H1 (cell line): Measurements from ENCODE around the gene CEACAM5. TPM values are rescaled to one million over a fixed set of nuclear protein-coding genes. Genes with fewer than 3 reads are reported as not detected.

Experiments
- CTCF ChIA-PET: fragments of 300-600 bp; sonication (Branson Sonifier 250); formaldehyde crosslinking; loops from one replicate; lab custom pipeline; 2021; ENCODE audit not compliant: partially characterized antibody; lab: Charles Lee
- POLR2A ChIA-PET: fragments of 300-600 bp; sonication (Branson Sonifier 250); formaldehyde crosslinking; loops from one replicate; lab custom pipeline; 2021; ENCODE audit warnings: inconsistent platforms; ENCODE audit not compliant: partially characterized antibody; lab: Charles Lee
- DNase-seq, 2 experiments: peaks; one replicate each; pipeline versions ENCODE4 v3.0.0 to v3.0.0-alpha.2; 2010 to 2022; ENCODE audit warnings: low spot score in 2 of 2, low read depth in 1 of 2, mixed read lengths in 1 of 2
- FAIRE-seq: peaks from 2 replicates; lab custom pipeline; 2011; peaks lifted over from hg19 to GRCh38; lab: Jason Lieb, UNC
- H2AFZ ChIP-seq: 2 replicates; pipeline ENCODE4 v1.8.1; 2012; ENCODE audit warnings: low read length, inconsistent platforms
- H2AK5ac ChIP-seq: 2 replicates; pipeline ENCODE4 v1.6.1; 2013; ENCODE audit warnings: low read depth, low read length
- H2BK120ac ChIP-seq: replicated peaks from 2 replicates; pipeline ENCODE3; 2013; ENCODE audit warnings: low read depth, low read length, inconsistent platforms
- H2BK12ac ChIP-seq: 2 replicates; pipeline ENCODE4 v1.6.1; 2013; ENCODE audit warnings: low read depth, low read length
- H2BK15ac ChIP-seq: 2 replicates; pipeline ENCODE4 v1.6.1; 2013; ENCODE audit warnings: low read length
- H2BK20ac ChIP-seq: 2 replicates; pipeline ENCODE4 v1.6.1; 2013; ENCODE audit warnings: low read length
- H2BK5ac ChIP-seq: 2 replicates; pipeline ENCODE4 v1.6.1; 2013; ENCODE audit warnings: low read depth, low read length
- H3K14ac ChIP-seq: 2 replicates; pipeline ENCODE4 v1.6.1; 2013; ENCODE audit warnings: inconsistent platforms; ENCODE audit not compliant: insufficient read length
- H3K18ac ChIP-seq: 2 replicates; pipeline ENCODE4 v1.6.1; 2013; ENCODE audit warnings: low read length; ENCODE audit errors: extremely low read depth
- H3K23ac ChIP-seq: 2 replicates; pipeline ENCODE4 v1.6.1; 2013; ENCODE audit warnings: inconsistent platforms; ENCODE audit not compliant: insufficient read length
- H3K23me2 ChIP-seq: 2 replicates; pipeline ENCODE4 v1.6.1; 2013; ENCODE audit warnings: low read depth, low read length
- H3K27ac ChIP-seq: 2 replicates; pipeline ENCODE4 v1.6.1; 2011; ENCODE audit warnings: low read depth, low read length, inconsistent platforms
- H3K27me3 ChIP-seq, 4 experiments: replicated peaks in 1 of 4; 1 replicate in 1 of 4; 2 replicates in 3 of 4; pipeline versions ENCODE4 v1.6.1 to v1.8.1; 2011 to 2013; ENCODE audit warnings: low read length in 3 of 4, mild to moderate bottlenecking in 3 of 4, inconsistent platforms in 2 of 4, mixed read lengths in 2 of 4, moderate library complexity in 1 of 4; ENCODE audit not compliant: control insufficient read depth in 3 of 4, insufficient read depth in 3 of 4; ENCODE audit errors: extremely low read depth in 1 of 4
- H3K36me3 ChIP-seq, 4 experiments: 2 replicates each; pipeline versions ENCODE4 v1.6.1 to v1.8.1; 2011 to 2013; ENCODE audit warnings: mild to moderate bottlenecking in 4 of 4, low read length in 3 of 4, moderate library complexity in 2 of 4, control low read depth in 1 of 4, inconsistent platforms in 1 of 4; ENCODE audit not compliant: insufficient read depth in 4 of 4, control insufficient read depth in 2 of 4
- H3K4ac ChIP-seq: replicated peaks from 2 replicates; pipeline ENCODE3; 2013; ENCODE audit warnings: low read length, low read depth, mixed read lengths, inconsistent platforms; ENCODE audit not compliant: insufficient read length
- H3K4me1 ChIP-seq, 4 experiments: replicated peaks in 1 of 4; 1 replicate in 1 of 4; 2 replicates in 3 of 4; pipeline versions ENCODE4 v1.6.1 to v1.8.1; 2011 to 2013; ENCODE audit warnings: low read length in 3 of 4, inconsistent platforms in 2 of 4, mixed read lengths in 1 of 4; ENCODE audit not compliant: insufficient read depth in 4 of 4, control insufficient read depth in 3 of 4
- H3K4me2 ChIP-seq, 2 experiments: 2 replicates each; pipeline versions ENCODE4 v1.6.1 to v1.8.1; 2011 to 2013; ENCODE audit warnings: low read depth in 2 of 2, low read length in 2 of 2, control low read depth in 1 of 2, inconsistent platforms in 1 of 2, mild to moderate bottlenecking in 1 of 2; ENCODE audit not compliant: insufficient read depth in 1 of 2
- H3K4me3 ChIP-seq, 4 experiments: fragments of 200-600, 300-600 bp in 1 of 4; sonication (generic), shearing (Covaris generic), sonication (Bioruptor Twin) in 1 of 4; 2 replicates each; pipeline versions ENCODE4 v1.5.1 to v1.8.1; 2011 to 2016; ENCODE audit warnings: low read length in 4 of 4, low read depth in 3 of 4, control low read depth in 2 of 4, inconsistent platforms in 2 of 4, mild to moderate bottlenecking in 2 of 4, mixed read lengths in 1 of 4, moderate library complexity in 1 of 4; ENCODE audit not compliant: insufficient read depth in 2 of 4; ENCODE audit errors: extremely low read depth in 1 of 4
- H3K56ac ChIP-seq: replicated peaks from 2 replicates; pipeline ENCODE3; 2013; ENCODE audit warnings: low read depth, mild to moderate bottlenecking, mixed read lengths, low read length, inconsistent platforms; ENCODE audit not compliant: insufficient read length
- H3K79me1 ChIP-seq: 2 replicates; pipeline ENCODE4 v1.6.1; 2013; ENCODE audit warnings: low read depth, low read length, control low read depth
- H3K79me2 ChIP-seq, 2 experiments: 2 replicates each; pipeline versions ENCODE4 v1.6.1 to v1.8.1; 2012 to 2013; ENCODE audit warnings: low read length in 2 of 2, mild to moderate bottlenecking in 2 of 2, inconsistent platforms in 1 of 2; ENCODE audit not compliant: insufficient read depth in 2 of 2, control insufficient read depth in 1 of 2
- H3K9ac ChIP-seq, 4 experiments: replicated peaks in 1 of 4; 1 replicate in 1 of 4; 2 replicates in 3 of 4; pipeline versions ENCODE4 v1.6.1 to v1.8.1; 2011 to 2013; ENCODE audit warnings: low read depth in 3 of 4, low read length in 3 of 4, control low read depth in 2 of 4, mild to moderate bottlenecking in 2 of 4, moderate library complexity in 2 of 4, inconsistent platforms in 1 of 4; ENCODE audit errors: extremely low read depth in 1 of 4
- H3K9me3 ChIP-seq, 2 experiments: 2 replicates each; pipeline versions ENCODE4 v1.6.1 to v1.8.1; 2012 to 2013; ENCODE audit warnings: mild to moderate bottlenecking in 2 of 2, moderate library complexity in 2 of 2, control low read depth in 1 of 2, inconsistent platforms in 1 of 2, low read depth in 1 of 2, low read length in 1 of 2, mixed read lengths in 1 of 2; ENCODE audit not compliant: insufficient read depth in 2 of 2
- H4K20me1 ChIP-seq, 2 experiments: replicated peaks in 1 of 2; 2 replicates each; pipeline versions ENCODE3 to v1.8.1; 2011 to 2013; ENCODE audit warnings: inconsistent platforms in 2 of 2, low read length in 2 of 2, mild to moderate bottlenecking in 1 of 2; ENCODE audit not compliant: insufficient read depth in 2 of 2, control insufficient read depth in 1 of 2
- H4K5ac ChIP-seq: 2 replicates; pipeline ENCODE4 v1.6.1; 2013; ENCODE audit warnings: low read length, low read depth, mixed read lengths, inconsistent platforms; ENCODE audit not compliant: insufficient read length
- H4K8ac ChIP-seq: 2 replicates; pipeline ENCODE4 v1.8.0; 2013; ENCODE audit warnings: mild to moderate bottlenecking, moderate library complexity, low read length, inconsistent platforms; ENCODE audit not compliant: insufficient read depth; ENCODE audit errors: extremely low read depth
- H4K91ac ChIP-seq: replicated peaks from 2 replicates; pipeline ENCODE3; 2013; ENCODE audit warnings: low read length, mixed read lengths, inconsistent platforms; ENCODE audit not compliant: insufficient read length
- BRCA1 ChIP-seq: IDR thresholded peaks from 2 replicates; pipeline ENCODE4 v1.6.1; 2012; ENCODE audit warnings: low read depth, low read length, improper control_type of control experiment
- CBX8 ChIP-seq: fragments of 300-800, 300-1000 bp; sonication (generic); IDR thresholded peaks from 2 replicates; pipeline ENCODE4 v1.7.1; 2016; ENCODE audit warnings: low read depth, low read length, borderline replicate concordance
- FOSL1 ChIP-seq: IDR thresholded peaks from 2 replicates; pipeline ENCODE4 v1.6.1; 2011; ENCODE audit warnings: mild to moderate bottlenecking, low read depth, low read length, moderate library complexity; ENCODE audit not compliant: insufficient read depth
- JUN ChIP-seq: IDR thresholded peaks from 2 replicates; pipeline ENCODE4 v1.6.1; 2011; ENCODE audit warnings: low read depth, mild to moderate bottlenecking, improper control_type of control experiment, low read length
- RAD21 ChIP-seq, 2 experiments: IDR thresholded peaks in 1 of 2; conservative IDR thresholded peaks in 1 of 2; 2 replicates each; pipeline ENCODE4 v1.6.1; 2011; ENCODE audit warnings: low read depth in 2 of 2, low read length in 2 of 2, improper control_type of control experiment in 1 of 2, inconsistent platforms in 1 of 2, mild to moderate bottlenecking in 1 of 2, moderate library complexity in 1 of 2
- RNF2 ChIP-seq: fragments of 200-900, 300-1000 bp; sonication (generic); IDR thresholded peaks from 2 replicates; pipeline ENCODE4 v1.7.1; 2016; ENCODE audit warnings: borderline replicate concordance, low read depth, mild to moderate bottlenecking, antibody characterized with exemption, low read length; ENCODE audit not compliant: poor library complexity, severe bottlenecking; ENCODE audit errors: missing control alignments
- SIN3A ChIP-seq, 2 experiments: IDR thresholded peaks in 1 of 2; conservative IDR thresholded peaks in 1 of 2; 2 replicates each; pipeline ENCODE4 v1.6.1; 2011 to 2012; ENCODE audit warnings: low read length in 2 of 2, improper control_type of control experiment in 1 of 2, low read depth in 1 of 2, mild to moderate bottlenecking in 1 of 2
- TAF1 ChIP-seq: IDR thresholded peaks from 2 replicates; pipeline ENCODE4 v1.6.1; 2011; ENCODE audit warnings: mild to moderate bottlenecking, low read depth, low read length
- YY1 ChIP-seq: IDR thresholded peaks from 2 replicates; pipeline ENCODE4 v1.6.1; 2011; ENCODE audit warnings: low read depth, mild to moderate bottlenecking, low read length
- WGBS, 2 experiments: shearing (Covaris generic) in 1 of 2; methylation state at CpG; one replicate each; pipeline versions ENCODE4 v1.1.6 to v1.1.7; 2013 to 2015; ENCODE audit warnings: low lambda C conversion rate in 2 of 2, mixed read lengths in 2 of 2, inconsistent platforms in 1 of 2, low coverage in 1 of 2, missing lambda C conversion rate in 1 of 2; ENCODE audit not compliant: insufficient replicate concordance in 2 of 2, insufficient coverage in 1 of 2, insufficient read length in 1 of 2; ENCODE audit errors: extremely low coverage in 1 of 2, missing lambda C conversion rate in 1 of 2; 5-methylcytosine and 5-hydroxymethylcytosine counted together
- polyA plus RNA-seq, 7 experiments: library from polyadenylated mRNA; depleted of rRNA in 3 of 7; stranded (reverse) in 5 of 7; unstranded in 2 of 7; fragments of >200 nt in 5 of 7; fragments of 200-250 nt in 2 of 7; gene quantifications; 1 replicate in 5 of 7; 2 replicates in 1 of 7; 4 replicates in 1 of 7; pipeline versions ENCODE4 v1.2.1 to v1.2.3, GENCODE V29; 2011 to 2013; ENCODE audit warnings: missing spikeins in 2 of 7, mixed read lengths in 2 of 7
- total RNA-seq: library from RNA; stranded (reverse); fragmentation: NEBNext Ultra II Directional; extraction: Animal tissue kit (Norgen Biotek cat#: 25700); gene quantifications from 2 replicates; pipeline ENCODE4 v1.2.1, GENCODE V29; 2021
- TF ChIP-seq, protein P1 (sequence below), 3 experiments: IDR thresholded peaks; 1 replicate in 2 of 3; 2 replicates in 1 of 3; pipeline versions ENCODE4 v1.5.1 to v1.6.1; 2011; ENCODE audit warnings: low read length in 3 of 3, mild to moderate bottlenecking in 3 of 3, inconsistent platforms in 2 of 3, low read depth in 1 of 3, moderate library complexity in 1 of 3; ENCODE audit not compliant: insufficient read depth in 1 of 3; ENCODE audit errors: control extremely low read depth in 1 of 3

CEACAM5 gene
- total and polyA plus RNA-seq, 2 of the 8 experiments (the other 6 are each of a cell fraction or from before 2014, with no cell fraction given): not detected

DNA sequence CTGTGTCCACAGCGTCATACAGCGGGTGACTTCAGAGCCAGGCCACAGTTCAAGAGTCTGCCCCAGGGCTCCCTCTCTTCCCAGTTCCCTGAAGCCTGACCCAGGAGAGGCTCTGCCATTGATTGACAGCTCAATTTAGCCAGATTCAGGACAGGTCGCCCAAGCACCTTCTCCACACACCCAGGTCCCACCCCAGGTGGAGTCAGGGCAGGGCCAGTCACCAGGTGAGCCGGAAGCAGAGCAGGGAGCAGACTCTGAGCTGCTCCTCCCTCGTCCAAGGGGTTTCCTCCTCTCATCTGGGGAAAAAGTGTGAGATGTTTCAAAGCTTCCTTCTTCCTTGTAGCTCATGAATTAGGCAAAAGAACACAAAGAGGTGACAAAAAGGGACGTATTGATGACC lies 26.0 kb upstream of the CEACAM5 start:
- ChIA-PET CTCF (interaction anchor here (0.6 to 1.1 kb wide), 4 partner anchors 9 to 85 kb away, joined by 3 to 5 read pairs (median 4); no protein-coding TSS in a partner anchor), POLR2A (no interaction called here)
- Histone ChIP-seq H3K4ac (no peak overlapping the region), H3K18ac (no peak overlapping the region), H4K8ac (no peak overlapping the region), H3K4me3 (no peak overlapping the region), H4K91ac (no peak overlapping the region), H3K56ac (no peak overlapping the region), H2BK15ac (no peak overlapping the region), H3K23me2 (no peaks in the 10 kb centered on the region), H3K27ac (no peak overlapping the region), H3K14ac (no peak overlapping the region), H2BK12ac (no peak overlapping the region), H3K36me3 (no peaks in the 10 kb centered on the region), H3K27me3 (no peaks in the 10 kb centered on the region), H3K79me1 (no peaks in the 10 kb centered on the region), H3K9ac (no peak overlapping the region), H3K79me2 (no peaks in the 10 kb centered on the region), H2BK20ac (no peak overlapping the region), H2BK5ac (no peak overlapping the region), H3K4me2 (no peak overlapping the region), H2AK5ac (no peak overlapping the region), H2AFZ (no peak overlapping the region), H3K23ac (no peak overlapping the region), H4K5ac (no peak overlapping the region), H3K9me3 (peaks cover 62 to 70% of the 10 kb centered on the region in 2 experiments), H3K4me1 (no peaks in the 10 kb centered on the region), H2BK120ac (no peak overlapping the region), H4K20me1 (no peaks in the 10 kb centered on the region)
- WGBS, 2 experiments: 65% methylated on average over 6 of the region's 6 CpGs; no CpG with 5 or more reads in 1 of the 2 experiments
- no peak for FAIRE-seq
- no peak for DNase-seq
- no peak for TF ChIP-seq SIN3A (conservative IDR thresholded peaks at IDR 0.05 in 1 of 2, IDR thresholded peaks at IDR 0.05 in 1 of 2; ENCODE audit: low read depth in 1 of 2, low read length in 2 of 2)
- TF ChIP-seq RNF2: no peak
- no peak for TF ChIP-seq JUN
- TF ChIP-seq CBX8: no peak
- TF ChIP-seq TAF1: no peak
- TF ChIP-seq YY1: no peak
- no peak for TF ChIP-seq RAD21 (IDR thresholded peaks at IDR 0.05 in 1 of 2, conservative IDR thresholded peaks at IDR 0.05 in 1 of 2; ENCODE audit: low read depth in 2 of 2, low read length in 2 of 2)
- TF ChIP-seq, protein P1, sequence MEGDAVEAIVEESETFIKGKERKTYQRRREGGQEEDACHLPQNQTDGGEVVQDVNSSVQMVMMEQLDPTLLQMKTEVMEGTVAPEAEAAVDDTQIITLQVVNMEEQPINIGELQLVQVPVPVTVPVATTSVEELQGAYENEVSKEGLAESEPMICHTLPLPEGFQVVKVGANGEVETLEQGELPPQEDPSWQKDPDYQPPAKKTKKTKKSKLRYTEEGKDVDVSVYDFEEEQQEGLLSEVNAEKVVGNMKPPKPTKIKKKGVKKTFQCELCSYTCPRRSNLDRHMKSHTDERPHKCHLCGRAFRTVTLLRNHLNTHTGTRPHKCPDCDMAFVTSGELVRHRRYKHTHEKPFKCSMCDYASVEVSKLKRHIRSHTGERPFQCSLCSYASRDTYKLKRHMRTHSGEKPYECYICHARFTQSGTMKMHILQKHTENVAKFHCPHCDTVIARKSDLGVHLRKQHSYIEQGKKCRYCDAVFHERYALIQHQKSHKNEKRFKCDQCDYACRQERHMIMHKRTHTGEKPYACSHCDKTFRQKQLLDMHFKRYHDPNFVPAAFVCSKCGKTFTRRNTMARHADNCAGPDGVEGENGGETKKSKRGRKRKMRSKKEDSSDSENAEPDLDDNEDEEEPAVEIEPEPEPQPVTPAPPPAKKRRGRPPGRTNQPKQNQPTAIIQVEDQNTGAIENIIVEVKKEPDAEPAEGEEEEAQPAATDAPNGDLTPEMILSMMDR (IDR thresholded peaks at IDR 0.05; ENCODE audit: control extremely low read depth in 1 of 3, insufficient read depth in 1 of 3, low read depth in 1 of 3, low read length in 3 of 3): no peak
- no peak for TF ChIP-seq BRCA1
- no peak for TF ChIP-seq FOSL1
